Measurements from ENCODE around the gene DERL2. TPM values are rescaled to one million over a fixed set of nuclear protein-coding genes. Genes with fewer than 3 reads are reported as not detected.

DERL2 gene
- total RNA-seq, 2 experiments from 2014 or later, result 68.6 to 72.3 TPM

- POLR2A ChIA-PET, result interaction anchor here (1.1 kb wide), 1 partner anchor 29 kb away, joined by 3 read pairs; the partner anchor contains the start of genes DERL2 and MIS12
- peaks cover 1% of the 10 kb centered on the region for H3K9me3 Mint-ChIP-seq
- no peaks in the 10 kb centered on the region for H3K27me3 Mint-ChIP-seq
- H3K4me1 Mint-ChIP-seq, result peaks cover 22% of the 10 kb centered on the region
- no peak overlapping the region for H3K4me3 Mint-ChIP-seq
- no peak for ATAC-seq (ENCODE audit: low read depth)
- peaks cover 41% of the 10 kb centered on the region for H3K36me3 Mint-ChIP-seq
- DNase-seq, result no peak
- H3K27ac Mint-ChIP-seq, result no peak overlapping the region
Observed at GRCh38 chr17:5514976-5515375, 29.0 kb upstream of the DERL2 start.

- Mint-ChIP-seq H3K4me1 (peaks cover 22% of the 10 kb centered on the region), H3K27me3 (no peaks in the 10 kb centered on the region), H3K27ac (peak overlapping the region; percentile 49), H3K9me3 (peaks cover 1% of the 10 kb centered on the region), H3K4me3 (peak overlapping the region; percentile 48), H3K36me3 (peaks cover 44% of the 10 kb centered on the region)
- POLR2A ChIA-PET, result interaction anchor here (1.3 kb wide), 1 partner anchor 45 kb away, joined by 3 read pairs; the partner anchor contains the start of gene DHX33
- peak; percentile 91 for ATAC-seq (ENCODE audit: low read depth)
- DNase-seq, result no peak
Observed at GRCh38 chr17:5513628-5514027, 27.6 kb upstream of the DERL2 start.

GRCh38 chr17:5511401-5512225, 25.6 kb upstream of the DERL2 start:
- Mint-ChIP-seq H3K27ac (peak overlapping the region; percentile 22), H3K9me3 (peaks cover 1% of the 10 kb centered on the region), H3K4me3 (peak overlapping the region; percentile 43), H3K27me3 (no peaks in the 10 kb centered on the region), H3K36me3 (peaks cover 31% of the 10 kb centered on the region), H3K4me1 (peaks cover 22% of the 10 kb centered on the region)
- no peak for DNase-seq
- POLR2A ChIA-PET, result interaction anchor here (0.5 kb wide), 1 partner anchor 61 kb away, joined by 3 read pairs; no protein-coding TSS in a partner anchor
- no peak for ATAC-seq (ENCODE audit: low read depth)

- Mint-ChIP-seq H3K27me3 (no peaks in the 10 kb centered on the region), H3K9me3 (peaks cover 1% of the 10 kb centered on the region), H3K4me3 (no peak overlapping the region), H3K4me1 (peaks cover 22% of the 10 kb centered on the region), H3K27ac (no peak overlapping the region), H3K36me3 (peaks cover 30% of the 10 kb centered on the region)
- ATAC-seq (ENCODE audit: low read depth) (no peak), DNase-seq (no peak)
- POLR2A ChIA-PET, result no interaction called here
Observed at GRCh38 chr17:5510771-5511170, 24.8 kb upstream of the DERL2 start.

- Mint-ChIP-seq H3K4me1 (peaks cover 19% of the 10 kb centered on the region), H3K4me3 (no peak overlapping the region), H3K27ac (no peak overlapping the region), H3K27me3 (no peaks in the 10 kb centered on the region), H3K9me3 (peaks cover 1% of the 10 kb centered on the region), H3K36me3 (peaks cover 23% of the 10 kb centered on the region)
- DNase-seq, result no peak
- no peak for ATAC-seq (ENCODE audit: low read depth)
- POLR2A ChIA-PET, result no interaction called here
Observed at GRCh38 chr17:5509482-5509881, 23.5 kb upstream of the DERL2 start.

- Mint-ChIP-seq H3K9me3 (peaks cover 1% of the 10 kb centered on the region), H3K27ac (no peak overlapping the region), H3K27me3 (no peaks in the 10 kb centered on the region), H3K4me3 (no peak overlapping the region), H3K36me3 (peaks cover 19% of the 10 kb centered on the region), H3K4me1 (peaks cover 17% of the 10 kb centered on the region)
- DNase-seq (no peak), ATAC-seq (ENCODE audit: low read depth) (no peak)
- POLR2A ChIA-PET, result no interaction called here
Observed at GRCh38 chr17:5508810-5509209, 22.8 kb upstream of the DERL2 start.

- POLR2A ChIA-PET, result no interaction called here
- ATAC-seq (ENCODE audit: low read depth) (no peak), DNase-seq (no peak)
- H3K4me1 Mint-ChIP-seq, result peaks cover 4% of the 10 kb centered on the region
- no peak overlapping the region for H3K4me3 Mint-ChIP-seq
- H3K27ac Mint-ChIP-seq, result no peak overlapping the region
- H3K9me3 Mint-ChIP-seq, result no peaks in the 10 kb centered on the region
- no peaks in the 10 kb centered on the region for H3K27me3 Mint-ChIP-seq
- H3K36me3 Mint-ChIP-seq, result peaks cover 11% of the 10 kb centered on the region
Observed at GRCh38 chr17:5506307-5506706, 20.3 kb upstream of the DERL2 start.

- no peak overlapping the region for H3K27ac Mint-ChIP-seq
- no peak for ATAC-seq (ENCODE audit: low read depth)
- peaks cover 11% of the 10 kb centered on the region for H3K36me3 Mint-ChIP-seq
- POLR2A ChIA-PET, result interaction anchor here (4.7 kb wide), 1 partner anchor 17 kb away, joined by 29 read pairs; the partner anchor contains the start of genes DERL2 and MIS12
- H3K4me3 Mint-ChIP-seq, result no peak overlapping the region
- H3K27me3 Mint-ChIP-seq, result no peaks in the 10 kb centered on the region
- DNase-seq, result no peak
- no peaks in the 10 kb centered on the region for H3K9me3 Mint-ChIP-seq
- peaks cover 16% of the 10 kb centered on the region for H3K4me1 Mint-ChIP-seq
Observed at GRCh38 chr17:5502552-5502951, 16.6 kb upstream of the DERL2 start.

- H3K4me3 Mint-ChIP-seq, result peak overlapping the region; percentile 55
- H3K27me3 Mint-ChIP-seq, result peaks cover 4% of the 10 kb centered on the region
- peaks cover 11% of the 10 kb centered on the region for H3K36me3 Mint-ChIP-seq
- POLR2A ChIA-PET, result interaction anchor here (1.0 to 4.7 kb wide), 2 partner anchors 16 to 33 kb away, joined by 3 to 29 read pairs; partner anchors contain the start of genes DERL2, DHX33 and MIS12
- no peaks in the 10 kb centered on the region for H3K9me3 Mint-ChIP-seq
- no peak for DNase-seq
- H3K27ac Mint-ChIP-seq, result peak overlapping the region; percentile 46
- no peak for ATAC-seq (ENCODE audit: low read depth)
- peaks cover 16% of the 10 kb centered on the region for H3K4me1 Mint-ChIP-seq
Observed at GRCh38 chr17:5501685-5502084, 15.7 kb upstream of the DERL2 start.

GRCh38 chr17:5500589-5501391, 14.8 kb upstream of the DERL2 start:
- DNase-seq, result peak; percentile 72
- Mint-ChIP-seq H3K27ac (peak overlapping the region; percentile 68), H3K4me3 (peak overlapping the region; percentile 92), H3K27me3 (peaks cover 4% of the 10 kb centered on the region), H3K36me3 (peaks cover 11% of the 10 kb centered on the region), H3K4me1 (peaks cover 16% of the 10 kb centered on the region), H3K9me3 (no peaks in the 10 kb centered on the region)
- POLR2A ChIA-PET, result interaction anchor here (0.7 to 4.7 kb wide), 5 partner anchors 15 to 84 kb away, joined by 3 to 29 read pairs (median 3); partner anchors contain the start of genes DERL2, DHX33, MIS12 and NUP88
- ATAC-seq (ENCODE audit: low read depth), result peak; percentile 95

GRCh38 chr17:5500247-5500588, 14.2 kb upstream of the DERL2 start:
- Mint-ChIP-seq H3K27ac (peak overlapping the region; percentile 68), H3K4me3 (peak overlapping the region; percentile 92), H3K36me3 (peaks cover 11% of the 10 kb centered on the region), H3K4me1 (peaks cover 16% of the 10 kb centered on the region), H3K27me3 (peaks cover 6% of the 10 kb centered on the region), H3K9me3 (no peaks in the 10 kb centered on the region)
- ATAC-seq (ENCODE audit: low read depth) (no peak), DNase-seq (no peak)
- POLR2A ChIA-PET, result interaction anchor here (0.9 to 4.7 kb wide), 3 partner anchors 14 to 85 kb away, joined by 3 to 29 read pairs (median 4); partner anchors contain the start of genes DERL2, MIS12, NUP88 and RPAIN

GRCh38 chr17:5499476-5500231, 13.7 kb upstream of the DERL2 start:
- H3K9me3 Mint-ChIP-seq, result no peaks in the 10 kb centered on the region
- no peak overlapping the region for H3K27ac Mint-ChIP-seq
- DNase-seq (no peak), ATAC-seq (ENCODE audit: low read depth) (no peak)
- H3K36me3 Mint-ChIP-seq, result peaks cover 11% of the 10 kb centered on the region
- H3K4me3 Mint-ChIP-seq, result peak overlapping the region; percentile 92
- peaks cover 16% of the 10 kb centered on the region for H3K4me1 Mint-ChIP-seq
- peaks cover 6% of the 10 kb centered on the region for H3K27me3 Mint-ChIP-seq
- POLR2A ChIA-PET, result interaction anchor here (0.9 to 4.7 kb wide), 3 partner anchors 14 to 85 kb away, joined by 3 to 29 read pairs (median 4); partner anchors contain the start of genes DERL2, MIS12, NUP88 and RPAIN
